Coronary artery (tissue), 2 donors: Measurements from ENCODE around the gene TSPAN14.
A peak's percentile ranks its signal among the peaks of the same experiment; 100 is the strongest.

Experiments
- DNase-seq: peaks from one replicate; pipeline ENCODE4 v3.0.0-alpha.2; 2017; ENCODE audit warnings: low spot score
- H3K27ac ChIP-seq, 2 donors: fragments of 200-600 bp; sonication (generic); one replicate each; pipeline ENCODE4 v1.5.1; 2016 to 2019
- H3K4me3 ChIP-seq: fragments of 200-600 bp; sonication (generic); 2 replicates; pipeline ENCODE4 v1.5.1; 2016; ENCODE audit warnings: mild to moderate bottlenecking, moderate library complexity
- CTCF ChIP-seq: fragments of 200-600 bp; sonication (generic); IDR thresholded peaks from one replicate; pipeline ENCODE4 v1.5.1; 2019; ENCODE audit warnings: antibody characterized with exemption

TSPAN14 gene

DNA sequence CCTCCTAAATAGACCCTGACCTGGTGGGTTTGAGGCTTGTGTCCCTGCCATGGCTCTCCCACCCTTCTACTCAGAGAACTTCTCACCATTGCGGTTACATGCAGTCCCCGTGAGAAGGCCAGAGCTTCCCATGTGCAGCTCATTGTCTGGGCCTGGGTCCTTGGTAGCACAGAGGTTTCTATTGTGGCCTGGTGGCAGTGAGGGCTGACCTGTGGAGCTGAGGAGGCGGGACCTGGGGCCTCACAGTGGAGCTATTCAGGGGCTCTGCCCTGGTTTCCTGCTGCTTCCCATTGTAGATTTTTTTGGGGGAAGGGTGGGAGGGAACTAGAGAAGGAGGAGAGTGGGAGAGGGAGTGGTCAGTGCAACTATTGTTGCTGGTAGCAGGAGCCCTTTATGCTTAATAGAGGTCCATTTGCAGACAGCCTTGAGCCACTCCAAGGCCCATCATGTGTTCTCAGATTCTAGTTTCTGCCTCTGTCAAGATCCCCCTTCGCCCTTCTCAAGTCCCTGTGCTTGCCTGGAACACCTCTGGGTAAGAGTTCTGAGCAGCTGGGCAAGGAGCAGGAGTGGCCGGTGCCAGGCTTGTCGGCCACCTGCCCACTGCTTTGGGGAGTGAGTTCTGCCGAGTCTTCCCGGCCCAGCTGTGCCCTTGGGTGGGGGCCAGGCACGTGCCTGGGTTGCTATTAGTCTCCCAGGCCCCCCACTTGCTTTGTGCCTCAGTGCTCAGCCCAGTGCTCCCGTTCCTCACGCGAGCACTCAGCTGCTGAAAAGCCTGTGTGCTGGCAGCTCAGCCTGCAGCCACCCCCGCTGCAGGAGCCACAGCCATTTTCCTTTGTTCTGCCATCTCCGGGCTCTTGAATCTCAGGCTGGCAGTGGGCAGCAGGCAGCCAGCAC is 10.7 kb downstream of the TSPAN14 start:
- no peak for TF ChIP-seq CTCF
- Histone ChIP-seq H3K4me3 (peak overlapping the region; percentile 43), H3K27ac (peak overlapping the region; percentile 36 to 83)
- no peak for DNase-seq

DNA sequence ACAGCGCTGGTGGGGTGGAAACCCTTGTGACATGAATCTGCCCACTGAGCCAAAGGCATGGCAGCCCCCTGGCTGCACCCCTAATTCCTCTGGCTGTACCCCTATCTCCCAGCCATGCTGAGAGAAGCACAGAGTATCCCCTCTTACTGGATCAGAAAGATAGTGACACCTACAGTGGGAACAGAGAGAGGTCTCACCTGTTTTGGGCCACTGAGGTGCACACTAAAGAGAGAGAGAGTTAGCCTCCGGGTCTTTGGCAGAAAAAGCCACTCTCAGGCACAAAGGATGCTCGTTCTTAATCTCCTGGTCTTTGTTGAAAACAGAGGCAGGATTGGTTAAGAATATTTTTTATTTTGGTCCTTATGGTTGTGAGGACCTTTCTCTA is 11.3 kb downstream of the TSPAN14 start:
- H3K27ac ChIP-seq, result peak overlapping the region; percentile 28 to 83
- no peak for TF ChIP-seq CTCF
- no peak for DNase-seq
- peak overlapping the region; percentile 43 for H3K4me3 ChIP-seq

DNA sequence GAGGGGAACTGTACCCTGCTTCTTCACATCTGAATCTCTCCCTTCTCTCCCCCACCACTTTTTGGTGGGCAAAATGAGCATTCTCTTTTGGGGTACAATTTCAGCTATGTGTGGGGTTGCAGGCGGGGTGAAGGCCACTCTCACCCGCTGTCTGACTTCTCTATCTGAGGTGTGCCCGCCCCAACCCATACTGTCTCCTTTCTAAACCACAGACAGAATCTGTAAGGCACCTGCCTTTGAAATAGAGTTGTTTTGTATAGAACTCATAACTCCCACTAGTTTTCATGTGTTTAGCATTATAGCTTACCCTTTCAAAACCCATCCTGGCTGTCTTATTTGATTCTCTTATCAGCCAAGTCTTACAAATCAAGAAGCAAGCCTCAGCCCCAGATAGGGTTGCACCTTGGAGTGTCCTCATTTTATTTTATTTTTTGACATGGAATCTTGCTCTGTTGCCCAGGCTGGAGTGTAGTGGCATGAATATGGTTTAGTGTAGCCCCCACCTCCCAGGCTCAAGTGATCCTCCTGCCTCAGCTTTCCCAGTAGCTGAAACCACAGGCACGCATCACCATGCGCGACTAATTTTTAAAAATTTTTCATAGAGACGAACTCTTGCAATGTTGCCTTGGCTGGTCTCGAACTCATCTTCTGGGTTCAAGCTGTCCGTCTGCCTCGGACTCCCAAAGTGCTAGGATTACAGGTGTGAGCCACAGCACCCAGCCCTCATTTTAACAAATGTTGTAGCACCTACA is 11.9 kb downstream of the TSPAN14 start:
- H3K4me3 ChIP-seq, result no peak overlapping the region
- no peak for DNase-seq
- TF ChIP-seq CTCF, result no peak
- peak overlapping the region in 1 of 2 donors; percentile 83 for H3K27ac ChIP-seq

DNA sequence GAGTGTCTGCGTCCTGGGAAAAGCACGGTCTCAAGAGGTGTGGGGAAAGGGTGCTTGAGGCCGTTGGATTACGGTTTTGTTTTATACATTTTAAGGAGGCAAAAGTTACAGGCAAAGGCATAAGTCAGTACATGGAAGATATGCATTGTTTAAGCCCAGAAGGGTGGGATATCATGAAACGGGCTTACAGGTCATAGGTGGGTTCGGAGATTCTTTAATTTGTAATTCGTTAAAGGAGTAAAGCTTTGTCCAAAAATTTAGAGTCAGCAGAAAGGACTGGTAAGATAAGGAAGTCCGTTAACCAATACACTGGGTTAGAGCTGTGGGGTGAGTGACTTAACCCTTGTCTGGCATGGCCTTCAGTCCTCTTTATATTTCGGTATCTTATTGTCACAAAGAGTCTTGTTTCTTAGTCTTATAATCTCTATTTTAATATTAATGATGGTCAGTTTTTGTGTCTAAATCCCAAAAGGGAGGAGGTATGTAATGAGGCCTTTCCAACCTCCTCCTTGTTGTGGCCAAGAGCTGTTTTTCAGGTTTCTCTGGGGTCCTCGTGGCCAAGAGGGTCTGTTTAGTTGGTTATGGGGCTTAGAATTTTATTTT is 12.7 kb downstream of the TSPAN14 start:
- Histone ChIP-seq H3K4me3 (no peak overlapping the region), H3K27ac (peak overlapping the region; percentile 36 to 83)
- TF ChIP-seq CTCF, result no peak
- no peak for DNase-seq

- no peak for TF ChIP-seq CTCF
- DNase-seq, result no peak
- Histone ChIP-seq H3K4me3 (peak overlapping the region; percentile 36), H3K27ac (peak overlapping the region; percentile 36 to 83)
Observed at GRCh38 chr10:80468002-80468401, 13.9 kb downstream of the TSPAN14 start.

DNA sequence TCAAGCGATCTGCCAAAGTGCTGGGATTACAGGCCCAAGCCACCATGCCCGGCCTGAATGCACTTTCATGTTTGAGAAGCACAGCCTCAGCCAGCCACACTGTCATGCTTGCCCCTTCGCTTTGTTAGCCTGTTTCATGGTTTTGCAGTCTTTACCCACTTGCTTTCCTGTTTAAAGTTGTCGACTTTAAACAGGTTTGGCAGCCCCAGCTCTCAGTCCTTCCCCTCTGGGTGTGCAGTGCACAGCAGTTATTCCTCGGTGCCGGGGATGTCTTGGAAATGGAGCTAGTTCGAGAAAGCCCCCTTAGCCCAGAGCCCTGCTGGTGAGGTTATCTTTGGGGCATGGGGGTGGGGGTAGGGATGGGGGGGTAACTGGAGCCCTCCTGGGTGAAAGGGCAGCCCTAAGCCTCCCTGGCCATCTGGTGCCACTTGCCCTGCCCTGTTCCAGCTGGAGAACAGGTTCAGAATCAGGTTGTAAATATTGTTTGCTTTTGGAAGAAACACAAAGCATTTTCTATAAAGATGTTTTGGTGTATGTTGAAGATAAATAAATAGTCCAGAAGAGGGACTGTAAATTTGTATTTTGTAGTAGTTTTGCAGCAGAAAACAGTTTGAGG is 14.8 kb downstream of the TSPAN14 start:
- TF ChIP-seq CTCF, result no peak
- H3K4me3 ChIP-seq, result peak overlapping the region; percentile 7
- no peak for DNase-seq
- H3K27ac ChIP-seq, result peak overlapping the region in 1 of 2 donors; percentile 46
